ENCODE measurements around the gene SCD5. TPM values are rescaled to one million over a fixed set of nuclear protein-coding genes. Genes with fewer than 3 reads are reported as not detected.

The SCD5 gene
- polyA plus RNA-seq, 2 of the 4 experiments (the other 2 are of a cell fraction): 9.8 to 11.9 TPM

GRCh38 chr4:82809619-82810018 is 11.0 kb upstream of the SCD5 start:
- Histone ChIP-seq H3K27ac (no peak overlapping the region), H3K4me3 (no peak overlapping the region), H3K4me2 (no peak overlapping the region), H3K9me3 (no peaks in the 10 kb centered on the region), H3K4me1 (no peaks in the 10 kb centered on the region)
- ChIA-PET CTCF (no interaction called here), POLR2A (no interaction called here)
- ATAC-seq: no peak
- FAIRE-seq: no peak
- TF ChIP-seq CHD4 (IDR thresholded peaks at IDR 0.05; ENCODE audit: borderline replicate concordance) (no peak), MAX (IDR thresholded peaks at IDR 0.05) (no peak), POLR2AphosphoS2 (conservative IDR thresholded peaks at IDR 0.05; ENCODE audit: low read length) (no peak), EP300 (IDR thresholded peaks at IDR 0.05) (no peak), EHF (CRISPR knock-in tag; IDR thresholded peaks at IDR 0.05) (no peak), ZNF302 (CRISPR knock-in tag; IDR thresholded peaks at IDR 0.05) (no peak), JUNB (IDR thresholded peaks at IDR 0.05) (no peak), CEBPB (IDR thresholded peaks at IDR 0.05) (no peak), JUN (IDR thresholded peaks at IDR 0.05) (no peak), TP53 (CRISPR knock-in tag; IDR thresholded peaks at IDR 0.05) (no peak)
- no peak for DNase-seq (ENCODE audit: low read depth in 1 of 2, low spot score in 1 of 2)

GRCh38 chr4:82803746-82804145 is 5.2 kb upstream of the SCD5 start:
- Histone ChIP-seq H3K9me3 (no peaks in the 10 kb centered on the region), H3K4me3 (no peak overlapping the region), H3K4me1 (peaks cover 3% of the 10 kb centered on the region; the same call in 1 of the 3 replicates), H3K27ac (no peak overlapping the region), H3K4me2 (no peak overlapping the region)
- ChIA-PET POLR2A (no interaction called here), CTCF (no interaction called here)
- 65% methylated on average over 4 of the region's 4 CpGs for whole genome bisulfite sequencing (ENCODE audit: missing lambda C conversion rate)
- ATAC-seq: no peak
- no peak for TF ChIP-seq MYC (IDR thresholded peaks at IDR 0.05; ENCODE audit: borderline replicate concordance, low read length)
- TF ChIP-seq FOSL2 (IDR thresholded peaks at IDR 0.05): no peak
- TF ChIP-seq FOSL2 (CRISPR knock-in tag; IDR thresholded peaks at IDR 0.05): no peak
- TF ChIP-seq SMC3 (IDR thresholded peaks at IDR 0.05): no peak
- no peak for TF ChIP-seq BHLHE40 (IDR thresholded peaks at IDR 0.05; ENCODE audit: low read depth, low read length)
- no peak for TF ChIP-seq FOSB (CRISPR knock-in tag; IDR thresholded peaks at IDR 0.05)
- no peak for TF ChIP-seq RARB (CRISPR knock-in tag; IDR thresholded peaks at IDR 0.05)
- TF ChIP-seq HEYL (CRISPR knock-in tag; IDR thresholded peaks at IDR 0.05): no peak
- TF ChIP-seq ELK1 (IDR thresholded peaks at IDR 0.05; ENCODE audit: low read depth, low read length): no peak
- TF ChIP-seq HMGXB4 (CRISPR knock-in tag; IDR thresholded peaks at IDR 0.05; ENCODE audit: borderline replicate concordance): no peak
- no peak for TF ChIP-seq PHF8 (IDR thresholded peaks at IDR 0.05; ENCODE audit: borderline replicate concordance, low read depth)
- no peak for TF ChIP-seq PBX3 (IDR thresholded peaks at IDR 0.05)
- no peak for TF ChIP-seq HOXB13 (CRISPR knock-in tag; IDR thresholded peaks at IDR 0.05; ENCODE audit: low read depth)
- FAIRE-seq: no peak
- no peak for DNase-seq (ENCODE audit: low read depth in 1 of 2, low spot score in 1 of 2)

- whole genome bisulfite sequencing (ENCODE audit: missing lambda C conversion rate): 17% methylated on average over 2 of the region's 2 CpGs
- Histone ChIP-seq H3K9me3 (no peaks in the 10 kb centered on the region), H3K4me2 (no peak overlapping the region), H3K27ac (no peak overlapping the region), H3K4me3 (no peak overlapping the region), H3K4me1 (peaks cover 3% of the 10 kb centered on the region; the same call in 1 of the 3 replicates)
- TF ChIP-seq TFCP2L1 (CRISPR knock-in tag; IDR thresholded peaks at IDR 0.05): no peak
- FAIRE-seq: no peak
- ATAC-seq: no peak
- ChIA-PET POLR2A (no interaction called here), CTCF (interaction anchor here (0.6 to 1.0 kb wide), 3 partner anchors 21 to 619 kb away, joined by 3 read pairs; no protein-coding TSS in a partner anchor)
- no peak for DNase-seq (ENCODE audit: low read depth in 1 of 2, low spot score in 1 of 2)
These were observed 4.3 kb upstream of the SCD5 start for GRCh38 chr4:82802911-82803310.

Measured in A549 (cell line).